NCI-H1930 (cell line): ENCODE results near the gene SAMD5.

Experiments used
- DNase-seq, 2 experiments: peaks; one replicate each; lab custom pipeline; 2025; lab: John Stamatoyannopoulos, UW

The SAMD5 gene

DNA sequence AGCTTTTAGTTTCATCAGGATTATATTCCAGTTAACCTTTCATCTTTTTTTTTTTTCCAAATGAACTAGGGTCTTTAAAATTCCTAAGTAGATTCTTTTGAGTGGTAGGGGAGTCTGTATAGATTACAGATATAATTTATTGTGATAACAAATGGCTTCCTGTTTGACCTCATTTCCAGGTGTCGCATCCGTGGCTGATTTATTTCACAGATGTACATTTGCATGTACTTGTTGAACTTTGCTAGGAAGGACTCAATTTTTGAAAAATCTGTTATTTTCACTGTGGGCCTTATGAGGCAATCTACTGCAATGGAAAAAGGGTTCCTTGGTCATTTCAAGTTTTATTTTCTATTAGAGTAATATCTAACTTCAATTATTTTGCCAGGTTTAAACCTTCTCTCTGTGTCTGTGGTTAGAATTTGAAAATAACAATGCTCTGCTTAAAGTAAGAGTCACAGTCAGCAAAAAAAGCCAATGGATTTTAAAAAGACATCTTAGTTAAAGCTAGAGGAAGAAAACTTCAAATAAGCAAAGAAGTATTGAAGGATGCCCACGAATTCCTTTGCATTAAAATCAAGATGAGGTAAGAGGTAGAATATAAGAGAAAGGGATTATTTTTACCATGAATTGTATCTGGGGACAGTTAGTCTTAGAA lies 57.9 kb downstream of the SAMD5 start:
- DNase-seq = no peak

DNA sequence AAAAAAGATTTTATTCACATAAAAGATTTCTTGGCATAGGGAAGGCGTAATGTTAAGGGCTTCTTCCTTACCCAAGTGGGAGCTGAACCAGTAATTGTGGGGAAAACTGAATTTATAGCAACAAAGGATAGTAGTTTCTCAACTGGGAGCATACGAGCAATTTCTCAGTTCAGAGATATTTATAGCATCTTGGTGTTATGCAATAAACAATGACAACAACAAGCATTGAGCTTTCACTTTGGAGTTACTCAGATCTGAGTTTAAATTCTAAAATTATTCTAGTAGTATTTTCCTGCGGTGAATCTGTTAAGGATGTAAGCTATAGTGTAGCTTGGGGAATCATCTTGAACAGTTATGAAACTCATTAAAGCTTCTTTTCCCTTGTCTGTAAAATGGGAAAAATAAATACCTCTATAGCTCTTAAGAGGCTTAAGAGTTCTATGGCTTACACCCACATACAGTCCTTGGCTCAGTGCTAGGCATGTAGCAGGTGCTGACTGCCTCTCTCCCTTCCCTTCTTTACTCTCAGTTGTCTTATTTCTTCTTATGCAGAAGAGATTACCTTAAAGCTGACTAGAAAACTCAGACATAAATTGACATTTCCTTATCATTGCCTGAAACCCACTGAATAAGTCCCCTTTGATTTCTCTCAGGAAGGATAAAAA lies 58.8 kb downstream of the SAMD5 start:
- DNase-seq = no peak

DNA sequence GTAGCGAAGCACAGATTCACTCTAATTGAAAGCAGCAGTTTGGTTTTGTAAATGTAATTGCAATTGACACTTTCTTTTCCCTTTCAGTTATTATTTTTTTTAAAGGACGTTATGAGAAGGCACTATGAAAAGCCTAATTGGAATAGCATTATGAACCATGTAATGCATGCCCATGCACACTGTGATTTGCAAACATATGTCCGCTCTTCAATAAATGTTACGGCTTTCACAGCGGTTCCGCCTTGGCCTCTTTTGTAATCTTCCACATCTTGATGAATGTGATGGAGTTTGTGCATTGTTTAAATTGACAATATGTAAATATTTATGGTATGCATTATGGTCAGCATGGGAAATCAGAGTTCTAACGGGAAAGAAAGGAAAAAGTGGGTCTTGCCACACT lies 61.3 kb downstream of the SAMD5 start:
- DNase-seq = no peak

GRCh38 chr6:147570681-147571080 lies 62.2 kb downstream of the SAMD5 start:
- DNase-seq = no peak

DNA sequence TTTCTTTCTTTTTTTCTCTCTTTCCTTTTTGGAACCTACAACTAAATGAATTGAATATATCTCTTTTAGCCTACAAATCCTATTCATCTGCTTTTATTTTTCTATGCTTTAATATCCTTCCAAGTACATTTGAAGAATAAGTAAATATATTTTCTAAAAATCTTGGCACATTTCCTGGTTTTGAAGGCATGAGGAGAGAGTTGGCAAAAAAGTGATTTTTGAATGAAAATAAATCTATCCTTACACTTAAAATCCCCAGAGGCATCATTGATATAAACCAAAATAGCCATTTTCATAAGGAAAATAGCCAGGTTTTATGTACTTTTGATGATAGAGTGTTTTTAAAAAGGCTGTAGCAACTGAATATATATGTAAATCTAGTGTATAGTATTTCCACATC lies 69.0 kb downstream of the SAMD5 start:
- DNase-seq = no peak

DNA sequence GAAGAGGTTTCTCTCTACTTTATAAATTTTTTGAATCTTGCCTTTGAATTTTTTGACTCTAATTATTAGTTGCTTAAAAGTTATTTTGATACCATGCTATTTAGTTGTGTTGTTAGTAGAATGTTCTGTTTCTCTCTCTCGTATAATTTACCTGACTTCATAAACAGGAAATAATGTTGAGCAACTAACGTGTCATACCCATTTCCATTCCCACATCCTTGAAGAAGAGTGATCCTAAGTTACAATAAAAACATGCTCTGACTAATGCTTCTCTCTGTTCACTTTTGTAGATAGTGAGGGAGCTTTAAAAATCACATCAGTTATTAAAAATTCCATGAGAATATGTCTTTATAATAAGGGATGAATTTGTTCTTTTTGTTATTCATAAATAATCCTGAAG lies 69.7 kb downstream of the SAMD5 start:
- DNase-seq = no peak

DNA sequence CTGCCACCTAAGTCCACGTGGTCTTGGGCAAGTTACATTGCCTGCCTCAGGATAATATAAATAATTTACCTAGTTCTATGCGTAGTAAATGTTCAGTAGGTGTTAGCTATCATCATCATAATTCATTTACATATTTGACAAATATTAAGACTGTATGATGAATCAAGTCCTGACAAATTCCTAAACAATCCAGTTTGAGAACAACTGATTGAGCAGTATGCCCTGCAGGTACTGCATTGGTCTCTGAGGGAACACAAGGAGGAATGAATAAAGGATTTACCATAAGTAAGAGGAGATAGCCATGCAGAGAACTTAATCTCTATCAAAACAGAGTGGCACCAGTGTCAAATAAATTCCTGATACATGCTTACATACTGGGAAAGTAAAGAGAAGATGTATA lies 70.4 kb downstream of the SAMD5 start:
- DNase-seq = no peak

- DNase-seq = no peak
Observed at GRCh38 chr6:147579667-147580066, 71.2 kb downstream of the SAMD5 start.

DNA sequence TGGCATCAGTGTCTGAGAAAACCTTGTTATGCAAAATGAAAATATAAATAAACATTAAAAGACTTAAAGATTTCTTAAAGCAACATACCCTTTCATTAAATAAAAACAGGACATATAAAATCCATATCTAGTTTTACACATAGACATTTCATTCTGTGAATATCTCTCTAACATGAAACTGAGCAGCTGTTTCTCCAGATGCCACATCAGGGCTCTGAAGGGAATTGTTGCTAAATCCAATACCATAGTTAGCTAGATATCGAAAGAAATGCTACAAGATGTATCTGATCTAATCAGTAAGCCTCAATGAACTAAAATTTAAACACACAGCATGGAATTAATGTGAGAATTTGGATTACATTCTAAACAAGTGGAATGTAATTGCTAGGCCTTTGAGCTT lies 74.5 kb downstream of the SAMD5 start:
- no peak for DNase-seq

- DNase-seq = no peak
Observed at GRCh38 chr6:147585256-147585655, 76.8 kb downstream of the SAMD5 start.

DNA sequence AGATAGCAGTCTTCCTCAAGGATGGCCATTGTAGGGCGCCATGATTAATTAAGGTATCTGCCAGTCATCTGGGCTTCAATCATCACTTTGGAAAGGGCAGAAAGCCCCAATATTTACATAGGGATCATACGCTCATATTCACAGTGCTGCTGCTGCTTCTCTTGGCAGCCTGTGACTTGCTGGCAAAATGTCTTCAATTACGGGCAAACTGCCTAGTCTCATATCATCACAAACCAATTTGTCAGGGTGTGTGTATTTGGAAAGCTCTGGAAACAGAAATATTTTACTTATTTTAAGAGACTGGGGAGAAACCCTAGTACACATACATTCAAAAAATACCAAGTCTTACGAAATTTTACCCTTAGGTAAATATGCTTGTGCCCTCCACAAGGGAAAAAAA lies 77.6 kb downstream of the SAMD5 start:
- DNase-seq = no peak

GRCh38 chr6:147587907-147588306 lies 79.4 kb downstream of the SAMD5 start:
- DNase-seq = no peak

GRCh38 chr6:147588469-147588868 lies 80.0 kb downstream of the SAMD5 start:
- DNase-seq = no peak

DNA sequence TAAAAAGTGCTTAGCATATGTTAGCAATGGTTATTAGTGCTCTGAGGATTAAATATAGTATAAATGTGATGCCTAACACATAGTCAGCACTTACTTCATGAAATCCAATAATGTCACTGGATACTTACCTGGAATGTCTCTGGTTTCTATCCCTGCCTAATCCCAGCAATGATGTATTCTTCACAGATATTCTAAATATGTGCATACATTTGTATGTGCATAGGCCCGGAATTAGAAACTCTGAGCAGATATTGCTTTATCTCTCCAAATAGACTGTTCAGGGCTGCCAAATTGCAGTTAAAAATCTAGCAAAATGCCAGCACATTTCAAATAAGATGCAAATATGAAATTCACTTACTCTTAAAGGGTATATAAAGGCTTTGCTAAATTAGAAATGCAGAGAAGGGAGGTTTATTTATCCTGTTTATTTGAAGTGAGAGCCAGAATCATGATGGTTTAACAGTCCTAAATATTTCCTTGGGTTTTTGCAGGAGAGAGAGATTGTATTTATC lies 81.3 kb downstream of the SAMD5 start:
- DNase-seq = no peak

DNA sequence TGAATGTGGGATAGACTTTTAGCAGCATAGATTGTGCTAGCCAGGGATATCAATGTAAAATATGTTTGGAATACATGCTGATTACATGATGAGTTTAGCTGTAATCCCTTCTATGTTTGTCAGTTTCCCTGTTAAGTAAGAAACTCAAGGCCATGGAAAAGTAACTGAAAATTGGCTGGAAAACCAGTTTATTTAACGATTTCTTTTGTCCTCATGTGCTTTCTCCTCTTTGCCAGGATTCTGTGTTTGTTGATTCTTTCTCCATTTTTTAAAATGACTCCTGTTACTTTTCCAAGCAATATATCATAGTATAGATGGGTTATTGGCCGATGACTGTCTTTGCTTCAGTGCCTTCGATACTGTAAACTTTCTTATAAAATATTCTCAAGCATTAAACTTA lies 87.5 kb downstream of the SAMD5 start:
- DNase-seq = no peak

DNA sequence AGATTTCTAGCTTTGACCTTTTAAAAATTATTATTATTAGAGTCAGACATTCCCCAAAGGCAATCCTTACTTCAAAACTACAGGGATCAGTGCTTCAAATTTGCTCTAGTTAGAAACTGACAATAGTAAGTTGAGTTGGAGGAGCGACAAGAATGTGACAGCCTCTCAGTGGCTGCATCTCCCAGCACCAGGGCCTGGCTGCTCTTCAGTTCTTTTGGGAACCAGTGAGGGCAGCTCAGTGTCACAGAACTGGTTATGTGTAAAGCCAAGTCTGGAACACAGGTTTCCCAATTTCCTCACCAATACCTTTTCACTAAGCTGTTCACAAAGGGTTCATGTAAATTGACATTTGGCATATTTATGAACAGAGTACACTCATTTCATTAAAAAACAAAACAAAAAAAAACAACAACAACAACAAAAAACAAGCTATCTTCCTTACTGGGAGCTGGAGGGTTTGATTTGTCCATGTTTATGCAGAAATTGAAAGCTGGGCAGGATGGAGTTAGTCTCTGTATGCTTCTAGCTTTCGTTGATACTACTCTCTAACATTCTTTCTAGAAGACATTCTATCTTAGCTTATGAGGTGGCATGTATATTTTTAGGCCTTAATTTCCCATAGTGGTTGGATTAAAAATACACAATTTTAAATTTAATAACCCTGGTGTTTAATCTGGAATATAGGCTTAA lies 95.0 kb downstream of the SAMD5 start:
- no peak for DNase-seq

DNA sequence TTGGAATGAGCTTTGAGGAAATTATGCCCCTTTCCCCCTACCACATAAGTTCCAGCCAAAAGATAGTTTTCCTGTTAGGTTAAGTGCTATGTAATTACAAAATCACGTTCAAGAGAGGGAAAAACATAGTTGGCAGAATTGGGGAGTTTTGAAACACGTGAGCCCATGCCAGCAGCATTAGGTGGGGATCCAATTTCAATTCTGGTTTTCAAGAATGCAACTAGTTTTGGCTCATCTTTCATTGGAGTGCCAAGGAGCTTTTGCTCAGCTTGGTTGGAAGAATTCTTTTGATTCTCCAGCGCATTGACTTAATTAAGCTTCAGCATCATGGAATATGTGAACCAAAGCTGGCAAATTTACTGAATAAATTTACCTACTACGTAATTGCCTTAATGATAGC lies 95.9 kb downstream of the SAMD5 start:
- no peak for DNase-seq

GRCh38 chr6:147611992-147612391 lies 103.5 kb downstream of the SAMD5 start:
- DNase-seq = no peak

DNA sequence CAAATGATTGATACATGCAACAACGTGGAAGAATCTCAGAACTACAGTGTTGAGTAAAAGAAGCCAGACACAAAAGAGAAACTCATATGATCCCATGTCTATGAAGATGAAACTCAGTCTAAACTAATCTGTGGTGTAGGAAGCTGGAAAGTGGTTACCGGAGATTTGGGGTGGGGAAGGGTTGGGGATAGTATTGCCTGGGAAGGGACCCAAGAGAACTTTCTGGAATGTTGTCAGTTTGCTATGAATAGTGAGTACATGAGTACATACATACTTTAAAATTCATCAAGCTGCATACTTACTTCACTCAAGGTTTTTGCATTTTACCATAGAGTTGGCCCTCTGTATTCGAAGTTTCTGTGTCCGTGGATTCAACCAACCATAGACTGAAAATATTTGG lies 106.0 kb downstream of the SAMD5 start:
- DNase-seq = no peak

- no peak for DNase-seq
Observed at GRCh38 chr6:147615659-147616456, 107.4 kb downstream of the SAMD5 start.

DNA sequence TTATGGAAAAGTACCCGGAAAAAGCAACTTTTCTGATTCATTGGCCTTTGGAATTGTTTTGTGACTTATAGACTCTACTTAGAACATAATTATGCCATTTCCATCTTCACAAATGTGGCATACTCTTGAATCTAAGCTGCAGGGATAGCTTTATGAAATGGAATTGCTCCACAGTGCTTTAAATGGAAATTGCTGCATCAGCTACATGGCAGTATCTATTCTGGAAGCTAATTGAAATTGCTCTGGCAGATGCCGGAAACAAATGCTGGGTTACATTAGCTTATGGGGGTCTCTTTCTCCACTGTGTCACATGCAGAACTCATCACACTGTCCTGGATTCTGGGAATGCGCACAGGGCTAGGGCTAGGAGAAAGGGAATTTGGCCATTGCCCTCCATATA lies 108.9 kb downstream of the SAMD5 start:
- no peak for DNase-seq

- DNase-seq = no peak
Observed at GRCh38 chr6:147618457-147618856, 110.0 kb downstream of the SAMD5 start.
